GM18861 (cell line): ENCODE data around the gene PLA2G4F.

Experiments
- ATAC-seq: cut with Tn5 transposase; IDR thresholded peaks from one replicate; pipeline ENCODE4 v1.9.1; 2021; ENCODE audit not compliant: unreplicated experiment

The PLA2G4F gene

GRCh38 chr15:42156243-42156922 is at the start of gene PLA2G4F:
TSS of gene PLA2G4F (minus strand) at chr15:42156636. CDS start at chr15:42156549, 87 bp downstream.
- no peak for ATAC-seq

- ATAC-seq: no peak
These were observed 47.5 kb upstream of the PLA2G4F start for GRCh38 chr15:42203891-42204290.

- no peak for ATAC-seq
These were observed 46.2 kb upstream of the PLA2G4F start for GRCh38 chr15:42202653-42203052.

GRCh38 chr15:42201801-42202200 is 45.4 kb upstream of the PLA2G4F start:
- ATAC-seq: no peak

- no peak for ATAC-seq
These were observed 42.7 kb upstream of the PLA2G4F start for GRCh38 chr15:42199126-42199525.

- no peak for ATAC-seq
These were observed 42.1 kb upstream of the PLA2G4F start for GRCh38 chr15:42198516-42198915.

GRCh38 chr15:42194513-42194912 is 38.1 kb upstream of the PLA2G4F start:
- ATAC-seq: no peak

- ATAC-seq: no peak
These were observed 36.9 kb upstream of the PLA2G4F start for GRCh38 chr15:42193383-42193782.

GRCh38 chr15:42191610-42192346 is 35.3 kb upstream of the PLA2G4F start:
- no peak for ATAC-seq

- ATAC-seq: no peak
These were observed 33.9 kb upstream of the PLA2G4F start for GRCh38 chr15:42190370-42190769.

- no peak for ATAC-seq
These were observed 29.4 kb upstream of the PLA2G4F start for GRCh38 chr15:42185801-42186200.

- no peak for ATAC-seq
These were observed 28.3 kb upstream of the PLA2G4F start for GRCh38 chr15:42184736-42185135.

GRCh38 chr15:42184296-42184695 is 27.9 kb upstream of the PLA2G4F start:
- ATAC-seq: no peak

GRCh38 chr15:42182961-42183360 is 26.5 kb upstream of the PLA2G4F start:
- no peak for ATAC-seq

GRCh38 chr15:42182328-42182886 is 26.0 kb upstream of the PLA2G4F start:
- no peak for ATAC-seq

GRCh38 chr15:42178056-42178455 is 21.6 kb upstream of the PLA2G4F start:
- no peak for ATAC-seq

GRCh38 chr15:42175671-42176070 is 19.2 kb upstream of the PLA2G4F start:
- no peak for ATAC-seq

- ATAC-seq: no peak
These were observed 16.0 kb upstream of the PLA2G4F start for GRCh38 chr15:42172475-42172874.

- no peak for ATAC-seq
These were observed 15.4 kb upstream of the PLA2G4F start for GRCh38 chr15:42171795-42172194.

GRCh38 chr15:42171122-42171521 is 14.7 kb upstream of the PLA2G4F start:
- ATAC-seq: no peak

- no peak for ATAC-seq
These were observed 9.9 kb upstream of the PLA2G4F start for GRCh38 chr15:42166225-42166940.

- no peak for ATAC-seq
These were observed 8.7 kb upstream of the PLA2G4F start for GRCh38 chr15:42165106-42165505.
